AG08396 (cell line): Measurements from ENCODE around the gene SNRPF.
A peak's percentile ranks its signal among the peaks of the same experiment; 100 is the strongest.
"Not testable (repeated sequence)": the region's sequence is repeated elsewhere in the genome, so short reads cannot be mapped to it uniquely, and the experiment has no call there.

Experiments used
- DNase-seq: peaks from one replicate; pipeline ENCODE4 v3.0.0; 2012; ENCODE audit warnings: low spot score, mixed read lengths

The SNRPF gene

DNA sequence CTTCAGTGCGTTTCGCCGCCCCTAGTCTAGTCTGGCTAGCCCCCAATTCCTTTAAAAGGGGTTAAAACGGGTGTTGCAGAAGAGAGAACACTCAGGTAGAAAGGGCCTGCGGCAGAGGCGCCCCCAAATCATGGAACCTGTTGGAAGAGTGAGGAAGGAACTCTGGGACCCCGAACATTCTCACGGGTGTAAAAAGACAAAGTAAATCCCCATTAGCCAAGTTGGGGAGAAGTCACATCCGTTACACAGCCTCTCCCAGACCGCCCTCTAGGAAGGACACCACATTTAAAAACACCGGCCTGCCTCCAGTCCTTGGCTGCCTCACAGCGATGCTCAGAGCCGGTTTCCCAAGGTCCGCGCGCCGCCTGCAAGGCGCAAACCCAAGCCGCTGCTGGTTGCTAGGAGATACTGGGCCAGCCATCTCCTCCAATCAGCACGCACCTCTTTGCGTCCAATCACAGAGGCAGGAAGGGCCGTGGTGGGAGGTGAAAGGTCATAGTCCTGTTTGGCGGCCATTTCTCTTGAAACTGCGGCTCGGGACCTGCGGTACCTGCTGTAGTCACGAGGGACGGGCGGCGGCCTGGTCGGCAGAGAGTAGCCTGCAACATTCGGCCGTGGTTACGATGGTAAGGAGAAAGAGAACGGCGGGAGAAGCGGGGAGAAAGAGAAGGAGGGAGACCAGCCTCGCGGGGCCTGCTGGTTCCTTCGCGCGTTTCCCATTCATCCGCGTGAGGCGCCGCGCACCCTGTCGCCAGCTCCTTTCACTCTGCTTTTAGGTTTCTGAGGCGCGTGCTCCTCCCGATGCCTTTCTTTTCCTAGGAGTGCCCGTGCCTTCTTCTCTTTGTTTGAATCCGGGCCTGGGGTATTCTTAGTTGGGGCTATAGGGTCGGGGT lies at the start of gene SNRPF:
TSS of gene SNRPF (plus strand) at position 502 of the 893 bp plus-strand sequence. CDS start at position 624, 122 bp downstream.
- peak; percentile 99 for DNase-seq

DNA sequence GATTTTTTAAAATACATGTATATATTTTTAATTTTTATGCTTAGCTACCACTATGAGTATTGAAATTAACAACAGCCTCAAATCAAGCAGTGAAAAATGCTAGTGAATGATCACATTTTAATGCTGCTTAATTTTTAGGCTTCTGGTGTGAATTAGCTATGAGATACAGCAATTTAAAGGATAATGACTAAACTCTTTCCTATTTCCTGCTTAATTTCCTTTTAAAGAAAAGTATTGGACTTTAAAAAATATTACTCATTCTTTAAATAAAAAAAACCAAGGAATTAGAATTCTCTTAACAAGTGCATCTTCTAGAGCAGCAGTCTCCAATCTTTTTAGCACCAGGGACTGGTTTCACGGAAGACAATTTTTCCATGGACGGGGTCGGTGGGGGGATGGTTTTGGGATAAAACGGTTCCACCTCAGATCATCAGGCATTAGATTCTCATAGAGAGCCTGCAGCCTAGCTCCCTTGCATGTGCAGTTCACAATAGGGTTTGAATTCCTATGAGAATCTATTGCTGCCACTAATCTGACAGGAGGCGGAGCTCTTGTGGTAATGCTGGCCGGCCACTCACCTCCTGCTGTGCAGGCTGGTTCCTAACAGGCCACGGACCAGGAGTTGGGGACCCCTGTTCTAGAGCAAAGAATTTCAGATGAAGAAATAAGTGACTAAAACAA lies 49.6 kb upstream of the SNRPF start:
- DNase-seq = no peak

DNA sequence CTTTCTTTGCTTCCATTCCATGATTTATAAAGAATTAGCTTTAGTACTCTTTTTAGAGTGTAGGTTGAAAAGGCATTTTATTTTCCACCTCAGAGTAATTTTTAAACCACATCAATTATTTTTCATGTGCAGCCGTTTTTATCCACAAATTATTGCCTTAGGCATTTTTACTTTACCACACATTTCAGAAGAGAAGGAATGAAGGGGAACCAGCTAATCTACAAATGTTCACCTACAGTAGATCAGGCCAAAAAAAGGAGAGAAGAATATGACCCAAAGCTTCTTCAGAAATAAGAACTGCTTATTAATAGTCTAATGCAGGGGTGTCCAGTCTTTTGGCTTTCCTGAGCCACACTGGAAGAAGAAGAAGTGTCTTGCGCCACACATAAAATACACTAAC lies 48.3 kb upstream of the SNRPF start:
- no peak for DNase-seq

DNA sequence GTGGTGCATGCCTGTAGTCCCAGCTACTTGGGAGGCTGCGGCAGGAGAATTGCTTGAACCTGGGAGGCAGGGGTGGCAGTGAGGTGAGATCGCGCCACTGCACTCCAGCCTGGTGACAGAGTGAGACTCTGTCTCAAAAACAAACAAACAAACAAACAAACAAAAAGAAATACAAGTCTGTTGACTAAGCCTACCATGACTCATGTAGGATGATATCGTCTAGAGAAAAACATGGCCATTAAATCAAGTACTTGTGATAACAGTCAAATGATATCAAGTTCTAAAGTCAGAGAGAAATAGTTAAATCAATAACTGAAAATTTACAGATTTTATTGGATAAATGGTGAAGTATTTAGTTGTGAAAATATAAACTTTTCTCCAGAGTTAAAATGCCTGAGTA lies 46.6 kb upstream of the SNRPF start:
- DNase-seq = not testable (repeated sequence)

DNA sequence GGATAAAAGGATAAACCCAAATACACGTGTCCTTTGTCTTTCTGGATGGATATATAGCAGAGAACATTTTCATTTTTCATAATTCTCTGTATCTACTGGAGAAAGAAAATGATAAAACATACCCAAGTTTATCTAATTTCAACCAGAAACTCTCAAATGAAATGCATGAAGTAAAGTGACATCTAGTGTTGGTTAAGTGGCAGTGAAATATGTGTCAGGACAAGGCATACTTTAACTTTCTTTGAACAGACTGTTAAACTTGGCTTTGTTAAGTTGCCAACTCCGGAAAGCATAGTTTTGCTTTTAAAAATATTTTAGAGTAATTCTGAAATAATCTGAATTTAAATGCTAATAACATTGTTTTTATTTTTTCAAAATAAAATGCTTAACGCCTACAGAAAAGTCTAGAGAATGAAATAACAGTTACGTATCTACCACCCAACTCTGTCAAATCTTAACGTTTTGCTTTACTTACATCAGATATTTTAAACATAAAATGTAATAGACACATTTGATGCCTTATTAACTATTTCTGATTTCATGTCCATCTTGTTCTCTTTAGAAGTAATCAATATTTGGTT lies 43.0 kb upstream of the SNRPF start:
- no peak for DNase-seq

DNA sequence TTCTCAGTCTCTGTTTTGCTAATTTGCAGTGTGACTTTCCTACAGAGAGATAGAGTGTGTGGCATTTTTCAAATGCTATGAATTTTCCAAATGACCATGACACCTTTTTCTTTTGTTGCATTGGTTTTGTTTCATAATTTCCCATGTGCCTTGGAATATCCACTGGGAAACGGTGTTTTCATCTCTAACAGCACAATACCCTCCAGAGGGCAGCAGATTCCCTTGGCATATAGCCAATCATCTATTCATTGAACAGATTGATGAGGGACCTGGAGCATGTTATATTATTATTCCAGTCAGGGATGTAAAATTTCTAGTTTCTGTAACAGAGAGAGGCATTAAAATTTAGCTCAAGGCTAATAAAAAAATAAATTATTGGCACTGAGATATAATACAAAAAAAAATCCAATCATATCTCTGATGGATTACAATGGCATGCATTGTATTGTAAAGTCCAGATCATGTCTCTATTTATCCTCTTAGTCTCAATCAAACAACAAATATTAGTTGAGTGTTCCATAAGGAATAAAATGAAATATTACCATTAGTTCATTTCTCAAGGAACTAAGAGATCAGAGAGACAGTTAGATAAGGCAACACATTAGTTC lies 38.6 kb upstream of the SNRPF start:
- peak; percentile 51 for DNase-seq

DNA sequence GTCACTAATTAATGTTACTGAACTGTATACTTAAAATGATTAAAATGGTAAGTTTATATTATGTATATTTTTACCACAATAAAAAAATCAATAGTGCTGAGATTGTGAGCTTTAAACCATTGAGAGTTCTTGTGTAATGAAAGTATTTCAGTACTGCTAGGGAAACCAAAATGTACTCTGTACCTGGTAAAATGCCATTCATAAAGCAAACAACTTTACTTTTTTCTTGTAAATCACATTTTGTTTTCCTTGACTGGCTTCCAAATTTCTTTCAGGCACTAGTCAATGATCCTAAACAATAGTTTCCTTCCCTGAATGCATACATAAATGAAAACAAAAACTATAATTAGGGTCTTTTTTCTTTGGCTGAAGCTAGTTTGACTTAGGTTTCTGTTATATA lies 29.4 kb upstream of the SNRPF start:
- no peak for DNase-seq

DNA sequence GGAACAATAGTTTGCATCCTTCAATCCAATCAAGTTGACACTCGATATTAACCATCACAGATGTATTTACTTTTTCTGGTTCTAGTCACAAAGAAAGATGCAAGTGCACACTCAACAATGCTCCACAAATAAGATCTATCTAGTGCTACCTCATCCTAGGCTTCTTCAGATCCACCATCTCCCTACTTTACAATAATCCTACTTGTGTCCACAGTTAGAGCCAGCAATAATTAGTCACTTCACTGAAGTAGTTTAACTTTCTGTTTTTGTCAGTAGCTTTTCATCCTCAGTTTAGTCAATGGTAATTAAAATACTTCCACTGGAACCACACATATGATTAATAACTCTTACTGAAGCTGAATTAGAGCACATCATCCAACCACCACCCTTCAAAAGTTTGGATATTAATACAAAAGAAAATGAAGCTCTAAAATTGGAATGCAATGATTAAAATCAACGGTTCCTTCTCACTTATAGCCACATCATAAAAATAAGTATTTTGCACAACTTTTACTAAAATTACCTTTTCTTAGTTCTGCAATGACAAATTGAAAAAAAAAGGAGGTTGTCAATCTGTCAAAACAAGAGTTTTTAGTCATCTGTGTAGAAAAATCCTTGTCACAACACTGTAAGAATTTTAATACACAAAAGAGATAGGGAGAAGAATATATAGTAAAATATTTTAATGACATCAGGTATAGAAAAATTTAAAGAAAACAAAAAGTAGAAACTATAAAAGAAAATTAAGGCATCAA lies 28.2 kb upstream of the SNRPF start:
- DNase-seq = no peak

DNA sequence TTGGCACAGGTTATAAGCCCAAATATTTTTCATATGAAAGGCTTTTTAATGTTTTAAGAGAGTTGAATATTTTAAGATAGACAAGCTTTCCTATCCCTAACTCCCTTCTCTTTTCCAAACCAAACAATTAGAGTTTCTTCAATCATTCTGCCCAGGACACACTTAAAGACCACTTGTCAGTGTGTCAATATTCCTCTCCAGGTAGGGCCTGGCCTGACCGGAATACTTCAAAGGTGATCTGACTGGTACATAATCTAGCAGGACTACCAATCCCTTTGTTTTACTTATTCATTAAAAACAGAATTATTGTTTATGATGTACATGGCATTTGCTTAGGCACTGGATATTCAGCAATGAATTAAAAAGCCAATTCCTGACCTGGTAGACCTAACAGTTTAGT lies 24.2 kb upstream of the SNRPF start:
- no peak for DNase-seq

DNA sequence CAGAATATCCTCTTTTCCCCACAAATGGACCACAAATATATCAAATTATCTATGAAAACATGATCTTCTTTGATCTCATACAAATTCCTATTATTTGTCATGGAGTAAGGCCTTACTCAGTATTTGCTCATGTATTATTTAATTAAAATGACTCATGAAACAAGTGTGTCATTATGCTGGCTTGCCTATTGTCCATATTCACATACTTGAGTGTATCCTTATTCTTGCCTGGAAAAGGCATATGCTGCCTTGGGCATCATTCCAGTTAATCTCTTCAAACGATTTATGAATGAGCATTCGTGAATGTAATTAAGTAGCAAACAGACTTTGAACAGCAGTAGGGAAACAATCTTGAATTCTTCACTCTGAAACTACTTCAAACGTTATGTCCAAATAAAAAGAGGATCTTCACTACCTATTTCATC lies 22.6 kb upstream of the SNRPF start:
- peak; percentile 18 for DNase-seq

DNA sequence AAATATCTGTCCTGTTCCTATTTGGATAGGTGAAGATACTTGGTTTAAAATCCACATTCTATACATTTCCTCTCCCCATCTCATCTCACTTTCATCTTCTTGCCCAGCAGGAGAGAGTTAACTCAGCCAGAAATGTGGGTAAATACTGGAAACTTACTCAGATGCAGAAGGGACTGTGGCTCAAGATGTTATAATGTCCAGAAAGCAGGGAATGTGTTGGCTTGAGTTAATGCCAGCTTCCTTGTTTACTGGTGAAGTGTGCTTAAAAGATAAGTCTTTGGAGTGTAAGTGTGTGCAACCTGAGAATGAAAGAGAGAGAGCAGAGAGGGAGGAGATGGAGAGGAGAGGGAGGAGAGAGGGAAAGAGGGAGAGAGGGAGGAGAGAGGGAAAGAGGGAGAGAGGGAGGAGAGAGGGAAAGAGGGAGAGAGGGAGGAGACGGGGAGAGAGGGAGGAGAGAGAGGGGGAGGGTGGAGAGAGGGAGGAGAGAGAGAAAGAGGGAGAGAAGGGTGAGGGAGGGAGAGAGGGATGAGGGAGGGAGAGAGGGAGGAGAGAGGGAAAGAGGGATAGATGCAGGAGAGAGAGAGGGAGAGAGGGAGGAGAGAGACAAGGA lies 22.0 kb upstream of the SNRPF start:
- DNase-seq = peak; percentile 8

DNA sequence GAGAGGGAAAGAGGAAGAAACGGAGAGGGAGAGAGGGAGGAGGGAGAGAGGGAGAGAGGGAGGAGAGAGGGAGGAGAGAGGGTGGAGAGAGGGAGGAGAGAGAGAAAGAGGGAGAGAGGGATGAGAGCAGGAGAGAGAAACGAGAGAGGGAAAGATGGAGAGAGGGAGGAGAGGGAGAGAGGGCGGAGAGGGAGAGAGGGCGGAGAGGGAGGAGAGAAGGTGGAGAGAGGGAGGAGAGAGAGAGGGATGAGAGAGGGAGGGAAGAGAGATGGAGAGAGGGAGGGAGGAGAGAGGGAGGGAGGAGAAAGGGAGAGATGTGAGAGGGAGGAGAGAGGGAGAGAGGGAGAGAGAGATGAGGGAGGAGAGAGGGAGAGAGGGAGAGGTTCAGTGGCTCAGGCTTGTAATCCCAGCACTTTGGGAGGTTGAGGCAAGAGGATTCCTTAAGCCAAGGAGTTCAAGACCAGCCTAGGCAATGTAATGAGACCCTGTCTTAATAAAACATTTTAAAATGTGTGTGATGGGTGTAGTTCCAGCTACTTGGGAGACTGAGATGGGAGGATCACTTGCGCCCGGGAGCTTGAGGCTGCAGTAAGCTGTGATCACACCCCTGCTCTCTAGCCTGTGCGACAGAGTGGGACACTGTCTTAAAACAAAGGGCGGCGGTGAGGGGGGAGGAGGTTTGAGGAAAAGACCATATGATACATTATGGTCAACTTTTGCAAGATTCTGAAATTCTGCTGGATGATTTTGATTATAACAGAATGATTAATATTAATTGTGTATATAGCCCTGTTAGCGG lies 21.3 kb upstream of the SNRPF start:
- no peak for DNase-seq

DNA sequence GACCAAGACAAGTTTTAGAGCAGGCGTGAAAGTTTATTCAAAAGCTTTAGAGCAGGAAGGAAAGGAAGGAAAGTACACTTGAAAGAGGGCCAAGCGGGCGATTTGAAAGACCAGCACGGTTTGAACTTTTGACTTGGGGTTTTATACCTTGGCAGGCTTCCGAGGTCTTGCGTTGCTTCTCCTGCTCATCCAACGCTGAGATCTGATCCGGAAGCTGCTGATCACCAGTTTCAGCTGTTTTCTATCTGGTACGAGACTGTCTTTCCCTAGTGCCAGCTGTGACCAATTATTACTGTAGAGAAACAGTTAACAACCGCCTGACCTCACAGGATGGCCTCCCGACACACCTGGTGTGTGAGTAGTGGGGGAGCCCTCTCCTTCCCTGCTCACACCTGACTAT lies 20.6 kb upstream of the SNRPF start:
- DNase-seq = no peak

DNA sequence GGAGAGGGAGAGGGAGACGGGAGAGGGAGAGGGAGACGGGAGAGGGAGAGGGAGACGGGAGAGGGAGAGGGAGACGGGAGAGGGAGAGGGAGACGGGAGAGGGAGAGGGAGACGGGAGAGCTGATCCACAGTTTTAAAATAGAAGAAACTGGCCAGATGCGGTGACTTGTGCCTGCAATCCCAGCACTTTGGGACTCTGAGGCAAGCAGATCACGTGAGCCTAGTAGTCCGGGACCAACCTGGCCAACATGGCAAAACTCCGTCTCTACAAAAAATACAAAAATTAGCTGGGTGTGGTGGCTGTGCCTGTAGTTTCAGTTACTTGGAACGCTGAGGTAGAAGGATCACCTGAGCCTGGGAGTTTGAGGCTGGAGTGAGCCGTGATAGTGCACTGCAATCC lies 16.3 kb upstream of the SNRPF start:
- not testable (repeated sequence) for DNase-seq

DNA sequence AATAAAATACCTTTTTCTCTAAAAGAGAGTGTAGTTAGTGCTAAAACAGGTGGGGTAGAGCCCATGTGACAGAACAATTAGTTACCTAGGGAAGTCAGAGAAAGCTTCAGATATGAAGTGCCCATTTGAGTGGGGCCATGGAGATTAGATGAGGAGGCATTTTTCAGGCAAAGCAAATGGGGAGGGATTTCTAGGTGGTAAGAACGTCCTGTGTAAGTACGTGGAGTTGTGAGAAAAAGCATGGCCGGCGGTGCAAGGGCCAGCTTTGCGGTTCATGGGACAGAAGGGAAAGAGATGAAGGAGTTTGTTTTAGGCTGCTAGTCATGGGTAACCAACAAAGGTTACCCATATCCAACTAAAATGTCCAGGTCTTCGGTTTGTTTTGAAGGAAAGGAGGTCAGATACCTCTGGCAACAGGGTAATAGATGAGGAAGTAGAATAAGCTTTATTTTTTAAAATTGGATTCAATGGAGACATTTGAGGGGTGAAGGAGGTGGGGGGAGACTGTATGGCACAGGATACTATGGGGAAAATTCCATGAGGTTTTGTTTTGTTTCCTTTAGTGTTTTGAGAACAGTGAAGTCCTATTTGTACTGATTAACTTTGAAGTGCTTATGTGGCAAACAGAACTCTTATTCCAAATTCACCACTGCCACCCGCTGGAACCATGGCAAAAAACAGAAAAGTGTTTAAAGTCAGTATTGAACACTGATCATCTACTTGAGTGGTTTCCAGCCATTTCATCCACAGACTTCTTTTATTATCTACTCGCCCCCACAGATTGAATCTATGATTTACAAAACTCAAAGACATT lies 10.0 kb upstream of the SNRPF start:
- DNase-seq = no peak

DNA sequence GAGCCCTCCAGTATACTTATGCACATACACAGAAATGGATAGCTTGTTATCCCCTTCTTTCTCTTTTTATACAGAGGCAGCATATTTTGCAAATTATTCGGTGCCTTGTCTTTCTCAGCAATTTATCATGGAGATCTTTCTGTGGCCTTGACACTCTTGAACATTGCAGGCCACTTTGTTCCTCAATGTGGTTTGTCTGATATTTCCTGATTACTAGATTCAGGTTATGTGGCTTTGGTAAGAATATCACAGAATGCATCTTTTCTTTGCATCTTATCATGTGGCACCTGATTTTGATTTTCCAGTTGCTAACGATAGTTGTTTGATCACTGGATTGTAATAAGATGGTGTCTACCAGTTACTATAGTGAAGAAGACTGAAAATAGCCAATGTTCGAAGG lies 7.1 kb upstream of the SNRPF start:
- DNase-seq = no peak

DNA sequence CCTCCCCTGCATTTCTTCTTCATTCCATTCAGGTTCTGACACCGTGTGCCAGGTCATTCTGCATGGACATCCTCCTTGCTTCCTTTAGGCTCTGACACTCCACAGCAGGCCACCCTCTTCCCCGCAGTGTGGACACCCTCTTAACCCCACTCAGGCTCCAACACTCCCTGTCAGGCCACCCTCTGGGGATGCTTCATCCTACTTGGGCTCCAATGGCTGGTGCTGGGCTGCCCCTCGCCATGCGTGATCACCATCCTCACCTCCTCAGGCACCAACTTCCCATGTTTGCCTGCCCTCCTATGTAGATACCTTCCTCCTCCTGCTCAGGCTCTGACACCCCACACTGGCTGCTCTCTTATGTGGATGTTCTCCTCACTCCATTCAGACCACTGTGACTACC lies 6.6 kb upstream of the SNRPF start:
- no peak for DNase-seq

DNA sequence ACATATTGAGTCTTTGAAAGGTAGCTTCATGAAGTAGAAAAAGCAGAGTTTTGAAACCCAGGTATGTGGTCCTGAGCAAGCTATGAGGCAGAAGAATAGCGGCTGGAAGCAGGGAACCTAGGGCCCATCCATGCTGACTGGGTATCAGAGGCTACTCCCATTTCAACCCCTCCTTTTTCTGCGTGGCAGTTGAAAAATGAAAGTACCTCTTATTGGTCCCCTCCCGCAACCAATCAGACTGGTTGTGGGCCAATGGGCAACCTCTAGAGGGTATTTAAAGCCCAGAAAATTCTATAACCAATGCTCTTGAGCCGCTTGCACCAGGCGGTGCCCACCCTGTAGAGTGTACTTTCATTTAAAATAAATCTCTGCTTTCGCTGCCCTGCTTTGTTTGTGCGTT lies 1.6 kb upstream of the SNRPF start:
- DNase-seq = no peak

DNA sequence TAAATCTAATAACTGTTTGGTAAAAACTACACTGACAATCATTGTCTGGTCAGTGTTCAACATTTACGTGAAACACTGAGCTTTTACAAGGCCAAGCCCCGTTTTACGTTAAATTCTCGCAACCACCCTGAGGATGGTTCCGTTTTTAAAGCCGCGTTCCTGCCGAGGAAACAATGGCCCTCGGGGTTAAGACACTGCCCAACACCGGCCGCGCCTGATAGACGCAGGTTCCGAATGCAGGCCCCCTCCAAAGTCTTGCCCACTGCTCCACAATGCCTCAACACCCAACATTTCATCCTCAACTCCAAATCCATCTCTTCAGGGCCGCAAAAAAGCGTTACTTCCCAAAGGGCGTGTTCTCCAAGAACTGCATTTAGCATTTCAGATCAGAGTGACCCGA lies 953 bp upstream of the SNRPF start:
- no peak for DNase-seq

DNA sequence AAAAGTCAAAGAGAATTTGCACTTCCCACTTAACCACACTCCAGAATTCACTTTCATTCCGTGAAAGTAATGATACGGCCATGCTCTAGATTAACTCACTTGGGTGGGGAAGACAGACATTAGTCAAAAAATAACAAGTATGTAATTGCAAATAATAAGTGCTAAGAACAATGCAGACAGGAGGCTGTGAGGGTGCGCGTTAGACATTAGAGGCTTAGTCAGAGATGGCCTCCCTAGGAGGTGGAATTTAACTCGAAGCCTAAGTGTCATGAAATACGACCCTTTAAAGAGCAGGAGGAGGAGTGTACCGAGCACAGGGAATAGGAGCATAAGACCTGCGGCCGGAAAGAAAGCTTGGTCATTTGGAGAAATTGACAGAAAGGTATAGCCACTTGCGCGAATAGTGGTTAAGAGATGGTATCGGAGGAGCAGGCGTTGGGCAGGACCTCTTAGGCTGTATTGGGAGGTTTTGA lies 628 bp downstream of the SNRPF start:
- DNase-seq = peak; percentile 12
